Vagina (tissue), 2 donors: ENCODE data around the gene KCNK4. TPM values are rescaled to one million over a fixed set of nuclear protein-coding genes. Genes with fewer than 3 reads are reported as not detected.

Source experiments
- DNase-seq, 2 donors: peaks; one replicate each; pipeline ENCODE4 v3.0.0-alpha.2; 2017; ENCODE audit errors: extremely low spot score in 2 of 2
- H3K27ac ChIP-seq: fragments of 200-600 bp; sonication (generic); one replicate; pipeline ENCODE4 v1.5.1; 2019
- H3K27me3 ChIP-seq: fragments of 200-600 bp; sonication (generic); one replicate; pipeline ENCODE4 v1.5.1; 2019
- H3K36me3 ChIP-seq, 2 donors: fragments of 200-600 bp; sonication (generic); one replicate each; pipeline ENCODE4 v1.5.1; 2017 to 2019
- H3K4me1 ChIP-seq: fragments of 200-600 bp; sonication (generic); one replicate; pipeline ENCODE4 v1.5.1; 2019
- H3K4me3 ChIP-seq, 2 donors: fragments of 200-600 bp; sonication (generic); 1 replicate in 1 of 2; 2 replicates in 1 of 2; pipeline ENCODE4 v1.5.1; 2016 to 2019
- H3K9me3 ChIP-seq: fragments of 200-600 bp; sonication (generic); one replicate; pipeline ENCODE4 v1.5.1; 2019
- CTCF ChIP-seq, 3 experiments: fragments of 450-650 bp in 2 of 3; fragments of 200-600 bp in 1 of 3; sonication (generic) in 1 of 3; IDR thresholded peaks; one replicate each; pipeline ENCODE4 v1.5.1; 2017 to 2019; ENCODE audit warnings: antibody characterized with exemption in 3 of 3, mild to moderate bottlenecking in 2 of 3, moderate library complexity in 2 of 3
- POLR2A ChIP-seq, 2 donors: fragments of 450-650 bp; IDR thresholded peaks; one replicate each; pipeline ENCODE4 v1.6.1; 2017; ENCODE audit warnings: antibody characterized with exemption in 2 of 2, mild to moderate bottlenecking in 2 of 2, moderate library complexity in 2 of 2
- POLR2AphosphoS5 ChIP-seq, 2 donors: sonication (generic); formaldehyde crosslinking; IDR thresholded peaks; one replicate each; pipeline ENCODE4 v1.9.0; 2017; ENCODE audit warnings: antibody characterized with exemption in 2 of 2, mild to moderate bottlenecking in 2 of 2, low read depth in 1 of 2; ENCODE audit not compliant: insufficient read depth in 1 of 2
- intact Hi-C: fragments of 100-400 bp; cut with DNase I; formaldehyde crosslinking; loops from one replicate; pipeline ENCODE4 v1.15.1; 2023
- total RNA-seq: library from RNA; depleted of rRNA; stranded (reverse); fragments of >200 nt; gene quantifications from one replicate; pipeline ENCODE4 v1.2.3, GENCODE V29; 2016

Gene KCNK4
- total RNA-seq, 1 donor from 2014 or later, result 0.98 TPM

GRCh38 chr11:64331569-64332371, 40.7 kb downstream of the KCNK4 start:
- no peaks in the 10 kb centered on the region for H3K9me3 ChIP-seq
- H3K4me3 ChIP-seq, result no peak overlapping the region
- TF ChIP-seq POLR2AphosphoS5 (IDR thresholded peaks at IDR 0.05; ENCODE audit: insufficient read depth in 1 of 2, low read depth in 1 of 2), result peak; percentile 36 to 51
- no peak for TF ChIP-seq POLR2A (IDR thresholded peaks at IDR 0.05)
- TF ChIP-seq CTCF (IDR thresholded peaks at IDR 0.05), result peak in 2 of 3 experiments; percentile 27 to 39
- DNase-seq, result no peak
- H3K27me3 ChIP-seq, result no peaks in the 10 kb centered on the region
- H3K36me3 ChIP-seq, result no peaks in the 10 kb centered on the region
- H3K4me1 ChIP-seq, result peaks cover 34% of the 10 kb centered on the region
- peak overlapping the region; percentile 5 for H3K27ac ChIP-seq
- intact Hi-C loops, result no loop called here

- intact Hi-C loops, result no loop called here
- no peak overlapping the region for H3K27ac ChIP-seq
- no peaks in the 10 kb centered on the region for H3K9me3 ChIP-seq
- H3K4me1 ChIP-seq, result peaks cover 34% of the 10 kb centered on the region
- no peak for DNase-seq
- H3K27me3 ChIP-seq, result no peaks in the 10 kb centered on the region
- no peaks in the 10 kb centered on the region for H3K36me3 ChIP-seq
- H3K4me3 ChIP-seq, result no peak overlapping the region
- TF ChIP-seq POLR2A (IDR thresholded peaks at IDR 0.05) (no peak), POLR2AphosphoS5 (IDR thresholded peaks at IDR 0.05; ENCODE audit: insufficient read depth in 1 of 2, low read depth in 1 of 2) (no peak)
Measured at GRCh38 chr11:64333556-64333955, 42.5 kb downstream of the KCNK4 start.

GRCh38 chr11:64334764-64335735, 43.9 kb downstream of the KCNK4 start:
- TF ChIP-seq POLR2AphosphoS5 (IDR thresholded peaks at IDR 0.05; ENCODE audit: insufficient read depth in 1 of 2, low read depth in 1 of 2) (peak; percentile 48 to 62), CTCF (IDR thresholded peaks at IDR 0.05) (no peak), POLR2A (IDR thresholded peaks at IDR 0.05) (no peak)
- no peak overlapping the region for H3K4me3 ChIP-seq
- H3K27ac ChIP-seq, result peak overlapping the region; percentile 18
- peaks cover 20% of the 10 kb centered on the region for H3K4me1 ChIP-seq
- no peaks in the 10 kb centered on the region for H3K9me3 ChIP-seq
- no peaks in the 10 kb centered on the region for H3K27me3 ChIP-seq
- no peaks in the 10 kb centered on the region for H3K36me3 ChIP-seq
- DNase-seq, result no peak
- intact Hi-C loops, result no loop called here

- no peaks in the 10 kb centered on the region for H3K9me3 ChIP-seq
- H3K36me3 ChIP-seq, result no peaks in the 10 kb centered on the region
- H3K27ac ChIP-seq, result no peak overlapping the region
- intact Hi-C loops, result no loop called here
- no peaks in the 10 kb centered on the region for H3K27me3 ChIP-seq
- TF ChIP-seq POLR2AphosphoS5 (IDR thresholded peaks at IDR 0.05; ENCODE audit: insufficient read depth in 1 of 2, low read depth in 1 of 2) (no peak), CTCF (IDR thresholded peaks at IDR 0.05) (no peak), POLR2A (IDR thresholded peaks at IDR 0.05) (no peak)
- DNase-seq, result no peak
- H3K4me1 ChIP-seq, result peaks cover 21% of the 10 kb centered on the region
- H3K4me3 ChIP-seq, result no peak overlapping the region
Measured at GRCh38 chr11:64337538-64338249, 46.6 kb downstream of the KCNK4 start.

- peaks cover 25% of the 10 kb centered on the region for H3K4me1 ChIP-seq
- no peak for TF ChIP-seq CTCF (IDR thresholded peaks at IDR 0.05)
- no peak for TF ChIP-seq POLR2A (IDR thresholded peaks at IDR 0.05)
- no peak for TF ChIP-seq POLR2AphosphoS5 (IDR thresholded peaks at IDR 0.05; ENCODE audit: insufficient read depth in 1 of 2, low read depth in 1 of 2)
- no peaks in the 10 kb centered on the region for H3K9me3 ChIP-seq
- intact Hi-C loops, result no loop called here
- H3K27ac ChIP-seq, result no peak overlapping the region
- no peaks in the 10 kb centered on the region for H3K36me3 ChIP-seq
- H3K27me3 ChIP-seq, result no peaks in the 10 kb centered on the region
- no peak overlapping the region for H3K4me3 ChIP-seq
- DNase-seq, result no peak
Measured at GRCh38 chr11:64338716-64339115, 47.6 kb downstream of the KCNK4 start.
